Stimulated activated naive CD8-positive, alpha-beta T cell treated with anti-CD3 and anti-CD28 coated beads, Interleukin-15, Interleukin-2, amounts not matched to agents 100 U/mL and 50 U/mL, for 24 hours (primary cell): ENCODE data around the gene CDX1.

ENCODE experiments used
- ATAC-seq: fragments of 150-1000 bp; cut with Tn5 transposase; one replicate; pipeline ENCODE4 v1.10.0; 2021
- DNase-seq: peaks from one replicate; pipeline ENCODE4 v3.0.0; 2021

Gene CDX1

DNA sequence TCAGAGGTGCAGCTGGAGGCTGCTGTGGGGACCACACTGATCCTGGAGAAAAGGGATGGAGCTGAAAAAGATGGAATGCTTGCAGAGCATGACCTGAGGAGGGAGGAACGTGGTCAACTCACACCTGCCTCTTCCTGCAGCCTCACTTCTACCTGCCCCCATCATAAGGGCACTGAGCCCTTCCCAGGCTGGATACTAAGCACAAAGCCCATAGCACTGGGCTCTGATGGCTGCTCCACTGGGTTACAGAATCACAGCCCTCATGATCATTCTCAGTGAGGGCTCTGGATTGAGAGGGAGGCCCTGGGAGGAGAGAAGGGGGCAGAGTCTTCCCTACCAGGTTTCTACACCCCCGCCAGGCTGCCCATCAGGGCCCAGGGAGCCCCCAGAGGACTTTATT is 17.4 kb downstream of the CDX1 start:
- no peak for DNase-seq
- no peak for ATAC-seq

DNA sequence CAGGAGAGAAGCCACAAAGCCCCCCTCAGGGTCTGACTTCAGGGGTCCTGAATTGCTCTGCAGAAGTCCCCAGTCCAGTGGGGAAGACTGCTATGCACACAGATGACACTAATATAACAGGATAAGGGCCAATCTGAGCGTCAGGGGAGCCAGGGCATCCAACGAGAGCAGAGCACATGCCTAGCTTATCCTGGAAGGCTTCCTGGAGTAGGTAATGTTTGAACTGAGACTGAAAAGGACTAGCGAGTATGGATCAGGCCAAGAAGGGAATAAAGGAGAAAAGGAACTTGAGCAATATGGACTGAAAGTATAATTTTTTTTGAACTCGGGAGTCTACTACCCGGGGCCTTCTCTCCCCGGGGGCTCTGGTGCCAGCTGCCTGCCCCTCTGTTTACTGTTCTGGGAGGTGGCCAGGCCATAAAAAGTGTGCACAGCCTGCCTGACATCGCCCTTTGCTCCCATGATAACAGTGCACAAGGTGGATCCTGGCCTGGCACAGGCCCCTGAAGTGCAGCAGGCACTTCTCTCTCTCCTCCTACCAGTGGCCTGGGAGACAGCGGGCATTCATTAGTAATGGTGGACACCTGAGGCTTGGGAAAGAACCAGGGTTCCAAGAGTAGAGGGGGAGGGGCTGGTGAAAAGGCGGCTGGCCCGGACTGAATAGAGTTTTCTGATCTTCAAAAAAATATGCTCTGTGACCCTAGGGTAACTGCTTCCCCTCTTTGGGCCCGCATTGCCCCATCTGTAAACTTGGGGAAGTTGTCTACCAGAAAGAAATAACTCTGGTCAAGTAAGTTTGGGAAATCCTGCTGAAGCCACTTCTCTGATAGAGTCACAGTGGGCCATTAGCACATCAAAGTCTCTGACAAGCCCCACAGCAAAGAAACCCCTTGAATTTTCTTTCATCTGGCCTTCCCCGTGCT is 18.7 kb downstream of the CDX1 start:
- DNase-seq: no peak
- ATAC-seq: no peak

DNA sequence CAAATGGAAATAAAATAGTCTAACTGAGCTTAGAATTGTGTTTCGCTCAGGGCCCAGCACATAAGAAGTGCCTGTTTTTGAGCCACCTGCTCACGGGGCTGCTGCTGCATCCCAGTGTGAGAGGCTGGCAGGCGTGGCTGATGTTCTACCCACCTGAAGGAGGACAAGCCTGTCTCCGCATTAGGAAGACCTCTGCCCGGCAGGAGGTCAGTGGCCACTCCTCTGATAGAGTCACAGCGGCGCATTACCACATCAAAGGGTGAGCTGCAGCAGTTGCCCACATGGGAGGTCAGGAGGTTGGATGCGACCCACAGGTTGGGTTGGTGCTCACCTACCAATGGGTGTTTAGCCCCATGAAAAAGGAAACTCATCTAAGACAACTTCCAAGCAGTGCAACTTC is 19.6 kb downstream of the CDX1 start:
- DNase-seq (no peak), ATAC-seq (no peak)

DNA sequence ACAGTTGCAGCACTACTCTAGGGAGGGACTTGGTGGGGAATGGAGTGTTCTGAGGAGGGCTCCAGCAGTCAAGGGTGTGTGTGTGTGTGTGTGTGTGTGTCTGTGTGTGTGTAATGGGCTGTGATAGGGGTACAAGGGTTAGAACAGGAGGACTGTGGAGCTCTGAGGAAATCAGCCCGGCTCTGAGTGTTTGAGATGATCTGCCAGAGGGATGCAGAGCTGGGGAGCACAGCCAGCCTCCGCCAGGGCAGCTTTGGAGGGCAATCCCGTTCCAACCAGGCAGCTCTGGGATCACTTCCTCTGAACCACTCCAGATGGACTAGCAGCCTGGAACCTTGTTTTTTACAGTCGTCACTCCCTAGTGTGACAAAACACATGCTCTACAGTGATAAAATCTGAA is 20.3 kb downstream of the CDX1 start:
- no peak for DNase-seq
- no peak for ATAC-seq

DNA sequence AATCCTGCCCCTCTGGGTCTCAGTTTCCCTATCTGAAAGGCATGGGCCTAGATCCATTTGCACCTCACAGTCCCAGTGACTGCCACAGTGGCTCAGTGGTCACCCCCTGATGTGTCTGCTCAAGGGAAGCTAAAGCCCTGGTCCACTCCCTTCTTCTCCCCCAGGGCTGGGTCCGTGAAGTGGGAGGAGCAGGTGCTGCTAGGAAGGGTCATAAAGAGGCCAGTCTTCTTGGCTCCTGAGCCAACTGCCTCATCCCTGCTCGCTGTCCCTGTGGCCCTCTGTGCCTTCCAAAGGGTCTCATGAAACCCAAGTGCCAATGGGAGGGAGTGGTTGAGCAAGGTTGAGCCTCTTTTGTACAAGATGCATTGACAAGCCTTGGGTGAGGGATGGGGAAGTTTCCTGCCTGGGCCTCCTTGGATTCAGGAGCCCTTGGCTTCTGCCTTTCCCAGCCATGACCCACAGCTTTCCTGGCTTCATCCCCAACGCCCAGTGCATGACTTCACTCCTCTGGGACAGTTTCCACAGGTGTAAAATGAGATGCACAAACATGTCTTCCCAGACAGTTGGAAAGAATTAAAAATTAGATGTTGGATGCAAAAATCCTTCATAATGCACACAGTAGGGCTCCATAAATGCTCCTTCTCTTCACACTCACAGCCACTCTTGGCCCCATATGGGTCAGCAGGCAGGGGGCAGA is 21.7 kb downstream of the CDX1 start:
- no peak for DNase-seq
- ATAC-seq: no peak

- DNase-seq (no peak), ATAC-seq (no peak)
Measured at GRCh38 chr5:150189326-150189725, 22.7 kb downstream of the CDX1 start.

DNA sequence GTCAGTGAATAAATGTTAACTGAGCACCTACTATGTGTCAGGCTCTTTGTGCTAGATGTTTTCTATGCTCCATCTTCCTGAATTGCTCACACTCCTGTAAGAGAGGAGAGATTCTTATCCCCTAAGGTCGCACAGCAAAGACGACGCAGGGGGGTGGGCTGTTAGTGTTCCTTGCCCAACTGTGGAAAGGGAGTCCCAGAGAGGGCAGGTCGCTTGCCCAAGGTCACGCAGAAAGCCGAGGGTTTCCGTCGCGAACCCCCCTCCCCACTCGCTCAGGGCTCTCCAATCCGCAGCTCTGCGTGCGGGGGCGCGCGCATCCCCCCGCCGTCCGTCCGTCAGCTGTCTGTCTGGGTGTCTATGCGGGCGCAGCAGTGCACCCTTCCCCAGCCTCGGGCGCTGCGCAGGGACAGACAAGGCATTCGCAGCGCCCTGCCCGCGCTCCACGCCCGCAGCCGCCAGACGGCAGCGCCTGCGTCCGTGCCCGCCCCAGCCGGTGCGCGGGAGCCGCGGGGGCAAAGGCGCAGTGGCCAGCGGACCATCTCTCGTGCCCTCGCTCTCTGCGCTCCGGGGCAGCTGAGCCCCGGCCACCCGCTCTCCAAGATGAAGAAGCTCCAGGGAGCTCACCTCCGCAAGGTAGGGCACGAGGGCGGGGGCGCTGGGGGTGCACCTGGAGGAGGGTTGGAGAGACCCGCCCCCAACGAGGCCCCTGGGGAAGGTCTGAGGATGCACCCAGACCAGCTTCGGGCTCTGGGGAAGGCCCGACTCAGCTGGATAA is 23.3 kb downstream of the CDX1 start, which contains the start of gene SLC6A7:
TSS of gene SLC6A7 (plus strand) at position 335 of the 775 bp plus-strand sequence. CDS start at position 601, 266 bp downstream.
- ATAC-seq (no peak), DNase-seq (no peak)

DNA sequence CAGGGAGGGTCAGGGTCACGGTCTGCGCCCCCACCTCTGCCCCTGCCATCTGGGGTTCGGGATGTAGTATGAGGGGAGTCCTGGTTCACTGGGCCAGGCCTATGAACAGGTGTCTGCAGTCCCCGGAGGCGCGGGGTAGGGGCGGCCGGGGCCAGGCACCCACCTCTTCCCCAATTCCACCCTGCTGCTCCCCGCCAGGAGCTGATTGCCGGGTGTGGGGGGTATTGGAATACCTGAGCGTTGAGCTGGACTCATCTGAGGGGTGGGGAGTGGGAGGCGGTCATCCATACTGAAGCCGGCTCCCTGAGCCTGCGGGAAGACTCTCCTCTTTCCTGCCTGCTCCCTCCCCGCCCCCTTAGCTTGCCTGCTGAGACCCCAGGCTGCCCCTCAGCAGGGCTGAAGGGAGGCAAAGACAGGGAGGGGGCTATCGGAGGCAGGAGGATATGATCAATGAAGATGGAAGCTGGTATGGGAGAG is 24.0 kb downstream of the CDX1 start:
- DNase-seq (no peak), ATAC-seq (no peak)

- no peak for DNase-seq
- ATAC-seq: no peak
Measured at GRCh38 chr5:150190987-150191386, 24.4 kb downstream of the CDX1 start.

- ATAC-seq: no peak
- no peak for DNase-seq
Measured at GRCh38 chr5:150192462-150192861, 25.9 kb downstream of the CDX1 start.

- ATAC-seq (no peak), DNase-seq (no peak)
Measured at GRCh38 chr5:150195736-150196485, 29.3 kb downstream of the CDX1 start.

DNA sequence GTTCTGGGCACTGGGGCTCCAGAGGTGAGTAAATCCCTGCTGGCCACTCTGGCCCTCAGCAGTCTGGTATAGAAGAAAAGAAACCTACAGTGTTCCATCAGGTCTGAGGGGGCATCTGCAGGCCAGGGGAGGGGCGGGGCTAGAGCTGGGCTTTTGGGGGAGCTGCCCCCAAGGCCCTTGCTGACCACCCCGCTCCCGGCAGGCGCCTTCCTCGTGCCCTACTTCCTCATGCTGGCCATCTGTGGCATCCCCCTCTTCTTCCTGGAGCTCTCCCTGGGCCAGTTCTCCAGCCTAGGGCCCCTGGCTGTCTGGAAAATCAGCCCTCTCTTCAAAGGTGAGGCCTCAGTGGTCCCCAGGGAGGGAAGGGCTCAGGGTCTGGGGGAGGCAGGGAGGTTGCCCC is 29.9 kb downstream of the CDX1 start:
- ATAC-seq (no peak), DNase-seq (no peak)

DNA sequence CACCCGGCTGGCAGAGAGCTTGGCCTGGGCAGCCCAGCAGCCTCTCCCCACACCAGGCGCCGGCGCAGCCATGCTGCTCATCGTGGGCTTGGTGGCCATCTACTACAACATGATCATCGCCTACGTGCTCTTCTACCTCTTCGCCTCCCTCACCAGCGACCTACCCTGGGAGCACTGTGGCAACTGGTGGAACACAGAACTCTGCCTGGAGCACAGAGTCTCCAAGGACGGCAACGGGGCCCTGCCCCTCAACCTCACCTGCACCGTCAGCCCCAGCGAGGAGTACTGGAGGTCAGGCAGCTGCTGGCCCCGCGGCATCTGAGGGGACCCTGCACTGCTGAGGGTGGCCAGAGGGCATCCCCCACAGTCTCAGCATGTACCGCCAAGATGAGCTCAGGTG is 30.4 kb downstream of the CDX1 start:
- ATAC-seq: no peak

GRCh38 chr5:150197476-150197875 is 30.9 kb downstream of the CDX1 start:
- DNase-seq (no peak), ATAC-seq (no peak)

More for the DNA sequence above, 30.4 kb downstream of the CDX1 start:
- no peak for DNase-seq

- no peak for DNase-seq
- ATAC-seq: no peak
Measured at GRCh38 chr5:150202501-150202900, 35.9 kb downstream of the CDX1 start.

GRCh38 chr5:150203832-150204589 is 37.4 kb downstream of the CDX1 start:
- ATAC-seq: no peak
- no peak for DNase-seq

- ATAC-seq (no peak), DNase-seq (no peak)
Measured at GRCh38 chr5:150204590-150204960, 38.0 kb downstream of the CDX1 start.

DNA sequence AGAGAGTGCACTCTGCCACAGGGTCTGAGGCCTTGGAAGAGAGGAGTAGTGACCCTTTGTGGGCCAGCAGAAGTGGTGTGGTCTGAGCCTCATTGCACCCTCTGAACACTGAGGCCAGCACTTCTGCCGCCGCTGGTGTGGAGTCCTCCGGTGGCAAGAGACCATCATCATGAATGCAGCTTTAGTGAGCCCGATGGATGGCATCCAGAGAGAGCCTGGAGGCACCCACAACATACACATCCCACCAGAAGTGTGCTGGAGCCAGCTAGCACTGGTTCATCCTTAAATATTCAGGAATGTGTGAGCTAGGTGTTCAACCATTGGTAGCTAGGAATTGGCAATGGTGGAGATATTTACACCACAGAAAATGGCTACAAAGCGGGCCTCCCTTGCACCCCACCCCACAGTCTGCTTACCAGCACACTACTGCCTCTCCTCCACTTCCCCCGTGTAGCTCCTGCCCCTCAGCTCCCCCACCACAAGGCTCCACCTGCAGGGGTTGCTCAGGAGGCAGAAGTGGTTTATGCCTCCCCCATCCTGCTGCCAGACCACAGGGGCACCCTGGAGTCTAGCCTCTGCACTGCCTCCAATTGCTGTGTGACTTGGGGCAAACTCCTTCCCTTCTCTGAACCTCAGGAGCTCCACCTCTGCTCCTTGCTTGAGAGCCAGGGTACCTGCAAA is 39.7 kb downstream of the CDX1 start:
- DNase-seq (no peak), ATAC-seq (no peak)

- no peak for ATAC-seq
Measured at GRCh38 chr5:150206779-150207115, 40.2 kb downstream of the CDX1 start.

More at GRCh38 chr5:150206779-150207115, 40.2 kb downstream of the CDX1 start:
- no peak for DNase-seq
